SK-N-SH (cell line): Measurements from ENCODE around the gene PNMA6E. TPM values are rescaled to one million over a fixed set of nuclear protein-coding genes. Genes with fewer than 3 reads are reported as not detected.

Experiments used
- CTCF ChIA-PET: fragments of 300-600, 350-600 bp; formaldehyde crosslinking; extraction: SDS; loops from one replicate; lab custom pipeline; 2021; lab: Yijun Ruan, JAX
- POLR2A ChIA-PET: fragments of 350-600 bp; sonication (Branson Sonifier 250); formaldehyde crosslinking; extraction: SDS; loops from one replicate; lab custom pipeline; 2020; ENCODE audit warnings: antibody characterized with exemption, inconsistent platforms; lab: Yijun Ruan, JAX
- DNase-seq: peaks from one replicate; pipeline ENCODE4 v3.0.0; 2012
- H2AFZ ChIP-seq: fragments of 200-600 bp; sonication (generic); 2 replicates; pipeline ENCODE4 v1.8.1; 2016; ENCODE audit warnings: antibody characterized with exemption, mild to moderate bottlenecking, low read depth
- H3F3A ChIP-seq: fragments of 200-600 bp; sonication (generic); replicated peaks from 2 replicates; pipeline ENCODE3; 2016; ENCODE audit warnings: antibody characterized with exemption, mild to moderate bottlenecking; ENCODE audit not compliant: insufficient read depth
- H3K27ac ChIP-seq, 2 experiments: fragments of 200-500 bp in 1 of 2; fragments of 200-600 bp in 1 of 2; sonication (Bioruptor generic) in 1 of 2; sonication (generic), shearing (Covaris generic) in 1 of 2; 2 replicates each; pipeline versions ENCODE4 v1.5.1 to v1.6.1; 2014 to 2016; ENCODE audit warnings: low read depth in 2 of 2, inconsistent platforms in 1 of 2, low read length in 1 of 2, mild to moderate bottlenecking in 1 of 2, mixed read lengths in 1 of 2
- H3K27me3 ChIP-seq: fragments of 200-600 bp; sonication (generic), shearing (Covaris generic); 2 replicates; pipeline ENCODE4 v1.6.1; 2016; ENCODE audit warnings: mixed run types; ENCODE audit not compliant: insufficient read depth
- H3K36me3 ChIP-seq, 2 experiments: fragments of 200-500 bp in 1 of 2; fragments of 200-600 bp in 1 of 2; sonication (Bioruptor generic) in 1 of 2; sonication (generic) in 1 of 2; replicated peaks in 1 of 2; 2 replicates each; pipeline versions ENCODE3 to v1.5.1; 2014 to 2016; ENCODE audit warnings: low read length in 1 of 2, mild to moderate bottlenecking in 1 of 2; ENCODE audit not compliant: insufficient read depth in 2 of 2, control insufficient read depth in 1 of 2
- H3K4me1 ChIP-seq, 2 experiments: fragments of 200-500 bp in 1 of 2; fragments of 200-600 bp in 1 of 2; sonication (Bioruptor generic) in 1 of 2; sonication (generic), shearing (Covaris generic) in 1 of 2; 2 replicates each; pipeline versions ENCODE4 v1.5.1 to v1.6.1; 2014 to 2016; ENCODE audit warnings: low read depth in 1 of 2, low read length in 1 of 2, mixed run types in 1 of 2; ENCODE audit not compliant: insufficient read depth in 2 of 2, control insufficient read depth in 1 of 2
- H3K4me2 ChIP-seq: fragments of 200-600 bp; sonication (generic), shearing (Covaris generic); 2 replicates; pipeline ENCODE4 v1.6.1; 2017; ENCODE audit warnings: mixed run types
- H3K4me3 ChIP-seq, 2 experiments: fragments of 200-500 bp in 1 of 2; fragments of 200-600 bp in 1 of 2; sonication (Bioruptor generic) in 1 of 2; sonication (generic), shearing (Covaris generic) in 1 of 2; 2 replicates each; pipeline versions ENCODE4 v1.5.1 to v1.8.1; 2014 to 2016; ENCODE audit warnings: low read depth in 2 of 2, inconsistent platforms in 1 of 2, low read length in 1 of 2, mild to moderate bottlenecking in 1 of 2, mixed read lengths in 1 of 2, moderate library complexity in 1 of 2
- H3K79me2 ChIP-seq: fragments of 200-600 bp; sonication (generic); 2 replicates; pipeline ENCODE4 v1.8.1; 2017; ENCODE audit warnings: mild to moderate bottlenecking; ENCODE audit not compliant: insufficient read depth
- H3K9ac ChIP-seq: fragments of 200-600 bp; sonication (generic); 2 replicates; pipeline ENCODE4 v1.6.1; 2017; ENCODE audit warnings: mixed run types
- H3K9me2 ChIP-seq: fragments of 200-600 bp; sonication (generic); 2 replicates; pipeline ENCODE4 v1.6.1; 2017; ENCODE audit warnings: mixed run types
- H3K9me3 ChIP-seq: fragments of 200-600 bp; sonication (generic); 2 replicates; pipeline ENCODE4 v1.6.1; 2017; ENCODE audit warnings: mixed run types, mild to moderate bottlenecking, moderate library complexity
- H4K20me1 ChIP-seq: fragments of 200-600 bp; sonication (generic); 2 replicates; pipeline ENCODE4 v1.6.1; 2017; ENCODE audit warnings: mild to moderate bottlenecking, mixed run types; ENCODE audit not compliant: insufficient read depth
- FOSL2 ChIP-seq: IDR thresholded peaks from 2 replicates; pipeline ENCODE4 v1.4.0; 2012; ENCODE audit warnings: low read depth, mild to moderate bottlenecking, moderate library complexity, borderline replicate concordance
- FOXM1 ChIP-seq: IDR thresholded peaks from 2 replicates; pipeline ENCODE4 v1.4.0; 2012; ENCODE audit warnings: low read depth, mild to moderate bottlenecking
- NFIC ChIP-seq: IDR thresholded peaks from 2 replicates; pipeline ENCODE4 v1.4.0; 2012; ENCODE audit warnings: borderline replicate concordance
- NRF1 ChIP-seq: IDR thresholded peaks from 2 replicates; pipeline ENCODE4 v1.6.1; 2012; ENCODE audit warnings: low read depth, mild to moderate bottlenecking, low read length
- RCOR1 ChIP-seq: fragments of 150-350 bp; IDR thresholded peaks from 2 replicates; pipeline ENCODE4 v1.6.1; 2017; ENCODE audit warnings: antibody characterized with exemption, low read length
- RXRA ChIP-seq: IDR thresholded peaks from 2 replicates; pipeline ENCODE4 v1.4.0; 2012; ENCODE audit warnings: low read depth, mild to moderate bottlenecking, borderline replicate concordance
- SIN3A ChIP-seq: IDR thresholded peaks from 2 replicates; pipeline ENCODE4 v1.6.1; 2012; ENCODE audit warnings: low read depth, mild to moderate bottlenecking, low read length, moderate library complexity, borderline replicate concordance
- YY1 ChIP-seq: IDR thresholded peaks from 2 replicates; pipeline ENCODE4 v1.4.0; 2012; ENCODE audit warnings: low read depth, mild to moderate bottlenecking
- ZBTB33 ChIP-seq: IDR thresholded peaks from 2 replicates; pipeline ENCODE4 v1.4.0; 2012; ENCODE audit warnings: low read depth, borderline replicate concordance
- WGBS: methylation state at CpG from one replicate; pipeline ENCODE4 v1.1.6; 2017; ENCODE audit warnings: low lambda C conversion rate; 5-methylcytosine and 5-hydroxymethylcytosine counted together
- polyA plus RNA-seq, 3 experiments: library from polyadenylated mRNA; depleted of rRNA; stranded (reverse); fragments of >200 nt; gene quantifications; 2 replicates each; pipeline ENCODE4 v1.2.3, GENCODE V29; 2012
- TF ChIP-seq, protein P1 (sequence below): IDR thresholded peaks from 2 replicates; pipeline ENCODE4 v1.6.1; 2012; ENCODE audit warnings: mild to moderate bottlenecking, low read depth, low read length, moderate library complexity

Gene PNMA6E
- polyA plus RNA-seq, 1 of the 3 experiments (the other 2 are of a cell fraction), result not detected

DNA sequence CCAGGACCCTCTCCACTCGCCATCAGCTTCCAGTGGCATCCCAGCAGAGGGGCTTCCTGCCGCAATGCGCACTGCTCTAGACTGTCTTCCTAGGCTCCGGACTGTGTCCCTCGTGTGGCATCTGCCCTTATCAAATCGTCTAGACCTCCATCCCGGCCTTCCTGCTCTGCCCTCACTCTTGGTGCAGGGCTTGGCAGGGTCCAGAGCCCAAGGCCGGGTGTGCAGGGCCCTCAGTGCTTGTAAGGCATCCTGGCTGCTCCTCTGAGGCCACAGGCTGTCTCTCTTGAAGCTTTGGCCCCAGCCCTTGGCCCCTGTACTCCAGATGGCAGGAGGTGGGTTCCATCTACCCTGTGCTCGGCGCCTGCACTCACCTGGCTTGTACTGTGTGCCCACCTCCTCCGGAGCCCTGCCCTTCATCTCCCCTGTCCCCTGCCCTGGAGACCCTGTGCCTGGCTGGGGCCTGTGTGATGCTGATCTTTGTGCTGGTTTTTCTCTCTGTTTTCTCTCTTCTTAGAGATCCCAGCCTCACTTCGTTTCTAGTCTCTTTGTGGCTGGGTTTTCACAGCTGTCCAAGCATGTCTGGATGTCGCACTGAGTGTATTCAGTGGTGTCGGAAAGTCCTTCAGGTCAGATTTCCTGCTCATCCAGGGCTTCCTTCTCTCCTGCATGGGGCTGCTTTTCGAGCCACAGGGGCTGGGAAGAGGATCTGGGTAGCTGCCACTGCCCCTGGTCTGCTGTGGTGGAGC is 48.4 kb upstream of the PNMA6E start:
- TF ChIP-seq ZBTB33 (no peak), SIN3A (no peak), NFIC (no peak), FOSL2 (no peak), NRF1 (no peak), FOXM1 (no peak), RXRA (no peak), RCOR1 (no peak), YY1 (no peak)
- TF ChIP-seq, protein P1, sequence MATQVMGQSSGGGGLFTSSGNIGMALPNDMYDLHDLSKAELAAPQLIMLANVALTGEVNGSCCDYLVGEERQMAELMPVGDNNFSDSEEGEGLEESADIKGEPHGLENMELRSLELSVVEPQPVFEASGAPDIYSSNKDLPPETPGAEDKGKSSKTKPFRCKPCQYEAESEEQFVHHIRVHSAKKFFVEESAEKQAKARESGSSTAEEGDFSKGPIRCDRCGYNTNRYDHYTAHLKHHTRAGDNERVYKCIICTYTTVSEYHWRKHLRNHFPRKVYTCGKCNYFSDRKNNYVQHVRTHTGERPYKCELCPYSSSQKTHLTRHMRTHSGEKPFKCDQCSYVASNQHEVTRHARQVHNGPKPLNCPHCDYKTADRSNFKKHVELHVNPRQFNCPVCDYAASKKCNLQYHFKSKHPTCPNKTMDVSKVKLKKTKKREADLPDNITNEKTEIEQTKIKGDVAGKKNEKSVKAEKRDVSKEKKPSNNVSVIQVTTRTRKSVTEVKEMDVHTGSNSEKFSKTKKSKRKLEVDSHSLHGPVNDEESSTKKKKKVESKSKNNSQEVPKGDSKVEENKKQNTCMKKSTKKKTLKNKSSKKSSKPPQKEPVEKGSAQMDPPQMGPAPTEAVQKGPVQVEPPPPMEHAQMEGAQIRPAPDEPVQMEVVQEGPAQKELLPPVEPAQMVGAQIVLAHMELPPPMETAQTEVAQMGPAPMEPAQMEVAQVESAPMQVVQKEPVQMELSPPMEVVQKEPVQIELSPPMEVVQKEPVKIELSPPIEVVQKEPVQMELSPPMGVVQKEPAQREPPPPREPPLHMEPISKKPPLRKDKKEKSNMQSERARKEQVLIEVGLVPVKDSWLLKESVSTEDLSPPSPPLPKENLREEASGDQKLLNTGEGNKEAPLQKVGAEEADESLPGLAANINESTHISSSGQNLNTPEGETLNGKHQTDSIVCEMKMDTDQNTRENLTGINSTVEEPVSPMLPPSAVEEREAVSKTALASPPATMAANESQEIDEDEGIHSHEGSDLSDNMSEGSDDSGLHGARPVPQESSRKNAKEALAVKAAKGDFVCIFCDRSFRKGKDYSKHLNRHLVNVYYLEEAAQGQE, result no peak
- WGBS, result 61% methylated on average over 6 of the region's 15 CpGs
- CTCF ChIA-PET, result interaction anchor here (1.0 to 1.3 kb wide), 3 partner anchors 11 kb away, joined by 4 read pairs; no protein-coding TSS in a partner anchor

More for the DNA sequence above, 48.4 kb upstream of the PNMA6E start:
- Histone ChIP-seq H3K27ac (no peak overlapping the region), H3K4me1 (no peaks in the 10 kb centered on the region), H3K9me3 (no peaks in the 10 kb centered on the region), H3F3A (no peaks in the 10 kb centered on the region), H3K9ac (no peak overlapping the region), H3K36me3 (peaks cover 0 to 2% of the 10 kb centered on the region in 2 experiments), H3K79me2 (no peaks in the 10 kb centered on the region), H2AFZ (no peak overlapping the region), H3K9me2 (no peaks in the 10 kb centered on the region), H3K4me3 (no peak overlapping the region), H3K4me2 (no peak overlapping the region), H4K20me1 (no peaks in the 10 kb centered on the region), H3K27me3 (peaks cover 21% of the 10 kb centered on the region)
- POLR2A ChIA-PET, result no interaction called here
- no peak for DNase-seq
